ENCODE data around the gene TTC5.
A peak's percentile ranks its signal among the peaks of the same experiment; 100 is the strongest.
"Not testable (repeated sequence)": the region's sequence is repeated elsewhere in the genome, so short reads cannot be mapped to it uniquely, and the experiment has no call there.

TTC5 gene

DNA sequence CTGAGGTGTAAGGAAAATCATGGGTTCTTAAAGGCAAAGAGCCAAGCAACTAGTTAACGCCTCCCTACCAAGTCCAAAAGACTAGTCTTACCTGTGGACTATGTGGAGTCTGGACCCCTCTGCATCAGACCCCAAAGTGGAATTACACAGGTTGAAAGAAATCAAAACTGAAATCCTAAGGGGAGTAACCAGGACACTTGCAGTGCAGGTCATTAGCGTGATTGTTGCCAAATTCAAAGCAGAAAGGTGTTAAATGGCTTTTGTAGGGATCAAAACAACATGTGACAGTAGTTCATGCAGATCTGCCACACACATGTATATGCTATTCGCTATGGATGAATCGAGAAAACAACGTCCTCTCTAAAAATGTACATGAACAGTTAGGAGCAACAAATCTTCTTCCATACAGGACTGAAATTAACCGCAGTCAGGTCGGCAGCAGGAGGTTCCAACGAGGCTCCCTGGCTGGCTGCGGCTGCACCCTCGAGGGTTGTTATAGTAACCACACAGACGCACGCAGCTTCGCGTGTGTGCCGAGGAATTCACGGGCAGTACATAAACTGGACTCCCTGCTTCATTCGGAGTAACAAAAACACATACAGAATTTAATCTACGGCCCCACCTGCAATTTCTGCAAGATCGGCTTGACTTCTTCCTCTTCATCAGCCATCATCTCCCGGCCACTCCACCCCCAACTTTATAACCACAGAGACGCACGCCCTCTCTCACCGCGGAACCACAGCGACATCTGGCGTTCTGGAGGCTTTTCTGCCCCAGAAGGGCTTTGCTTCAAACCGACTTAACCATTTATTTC is at the start of gene TTC5:
TSS of gene TTC5 (minus strand) at position 687 of the 814 bp plus-strand sequence. CDS start at position 673, 14 bp downstream.
- DNase-seq (ENCODE audit: low spot score), result peak; percentile 82

- DNase-seq (ENCODE audit: low spot score), result no peak
These were observed 45.1 kb upstream of the TTC5 start for GRCh38 chr14:20350860-20351259.

DNA sequence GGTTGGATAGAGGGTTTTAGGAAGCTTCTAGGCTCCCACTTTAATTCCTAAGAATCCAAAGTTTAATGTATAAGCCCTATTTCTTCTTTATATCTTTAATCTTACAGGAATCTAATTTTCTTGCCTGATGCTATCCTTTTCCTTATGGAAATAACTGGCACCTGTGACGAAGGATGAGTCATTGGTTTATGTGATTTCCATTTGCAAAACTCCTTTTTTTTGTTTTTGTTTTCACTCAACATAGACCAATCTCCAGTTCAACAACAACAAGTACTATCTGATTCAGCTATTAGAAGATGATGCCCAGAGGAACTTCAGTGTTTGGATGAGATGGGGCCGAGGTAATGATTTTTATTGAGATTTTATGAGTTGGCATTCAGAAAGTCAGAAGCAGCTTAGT is 44.5 kb upstream of the TTC5 start:
- DNase-seq (ENCODE audit: low spot score), result no peak

DNA sequence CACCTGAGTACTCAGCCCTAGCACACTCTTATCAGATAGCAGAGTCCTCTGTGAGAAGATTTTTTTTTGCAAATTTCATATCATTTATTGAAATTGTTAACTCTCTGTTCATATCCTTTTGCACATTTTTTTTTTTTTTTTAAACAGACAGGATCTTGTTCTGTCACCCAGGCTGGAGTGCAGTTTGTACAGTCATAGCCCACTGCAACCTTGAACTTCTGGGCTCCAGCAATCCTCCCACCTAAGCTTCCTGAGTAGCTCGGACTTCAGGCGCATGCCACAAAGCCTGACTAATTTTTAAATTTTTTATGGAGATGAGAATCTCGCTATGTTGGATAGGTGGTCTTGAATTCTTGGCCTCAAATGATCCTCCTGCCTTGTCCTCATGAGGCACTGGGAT is 42.0 kb upstream of the TTC5 start:
- no peak for DNase-seq (ENCODE audit: low spot score)

- no peak for DNase-seq (ENCODE audit: low spot score)
These were observed 41.0 kb upstream of the TTC5 start for GRCh38 chr14:20346713-20347112.

DNA sequence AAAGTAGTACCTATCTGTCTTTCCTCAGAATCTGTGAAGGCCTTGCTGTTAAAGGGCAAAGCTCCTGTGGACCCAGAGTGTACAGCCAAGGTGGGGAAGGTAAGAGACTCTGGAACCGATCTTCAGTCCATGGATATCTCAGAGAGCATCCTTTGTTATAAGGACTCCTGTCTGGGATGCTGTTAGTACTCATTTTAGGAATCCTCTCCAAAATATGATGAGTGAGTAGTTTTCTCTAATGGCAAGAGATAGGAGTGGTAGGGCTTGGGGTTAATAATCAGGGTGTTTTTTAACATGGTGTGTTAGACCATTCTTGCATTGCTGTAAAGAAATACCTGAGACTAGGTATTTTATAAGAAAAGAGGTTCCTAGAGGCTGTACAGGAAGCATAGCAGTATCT is 39.6 kb upstream of the TTC5 start:
- no peak for DNase-seq (ENCODE audit: low spot score)

GRCh38 chr14:20343862-20344220 is 38.1 kb upstream of the TTC5 start:
- DNase-seq (ENCODE audit: low spot score), result no peak

DNA sequence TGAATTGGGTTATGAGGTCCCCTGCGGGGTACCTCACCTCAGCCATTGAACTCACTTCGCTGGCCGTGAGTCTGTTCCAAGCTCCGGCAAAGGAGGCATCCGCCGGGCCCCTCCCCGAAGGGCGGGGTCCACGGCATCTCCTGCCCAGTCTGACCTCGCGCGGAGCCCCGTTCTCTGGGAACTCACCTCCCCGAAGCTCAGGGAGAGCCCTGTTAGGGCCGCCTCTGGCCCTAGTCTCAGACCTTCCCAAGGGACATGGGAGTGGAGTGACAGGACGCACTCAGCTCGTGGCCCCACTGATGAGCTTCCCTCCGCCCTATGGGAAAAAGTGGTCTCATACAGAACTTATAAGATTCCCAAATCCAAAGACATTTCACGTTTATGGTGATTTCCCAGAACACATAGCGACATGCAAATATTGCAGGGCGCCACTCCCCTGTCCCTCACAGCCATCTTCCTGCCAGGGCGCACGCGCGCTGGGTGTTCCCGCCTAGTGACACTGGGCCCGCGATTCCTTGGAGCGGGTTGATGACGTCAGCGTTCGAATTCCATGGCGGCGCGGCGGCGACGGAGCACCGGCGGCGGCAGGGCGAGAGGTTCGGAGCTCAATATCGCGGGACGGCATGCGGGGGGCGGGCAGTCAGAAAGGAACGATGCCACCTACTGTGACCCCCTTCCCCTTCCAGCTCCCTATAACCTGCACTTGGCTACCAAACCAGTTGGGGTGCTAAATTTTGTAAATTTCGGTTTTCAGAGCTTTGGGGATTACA is 37.5 kb upstream of the TTC5 start, which contains the start of gene PARP2:
TSS of gene PARP2 (plus strand) at position 544 of the 770 bp plus-strand sequence. CDS start at position 551, 7 bp downstream.
- peak; percentile 99 for DNase-seq (ENCODE audit: low spot score)

- DNase-seq (ENCODE audit: low spot score), result no peak
These were observed 35.9 kb upstream of the TTC5 start for GRCh38 chr14:20341646-20342045.

DNA sequence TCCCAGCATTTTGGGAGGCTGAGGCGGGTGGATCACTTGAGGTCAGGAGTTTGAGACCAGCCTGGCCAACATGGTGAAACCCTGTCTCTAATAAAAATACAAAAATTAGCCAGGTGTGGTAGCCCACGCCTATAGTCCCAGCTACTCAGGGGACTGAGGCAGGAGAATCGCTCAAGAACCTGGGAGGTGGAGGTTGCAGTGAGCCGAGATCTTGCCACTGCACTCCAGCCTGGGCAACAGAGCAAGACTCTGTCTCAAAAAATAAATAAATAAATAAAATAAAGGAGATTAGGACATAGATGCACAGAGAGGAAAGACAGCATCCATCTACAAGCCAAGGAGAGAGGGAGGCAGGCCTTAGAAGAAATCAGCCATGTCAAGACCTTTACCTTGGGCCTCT is 35.3 kb upstream of the TTC5 start:
- not testable (repeated sequence) for DNase-seq (ENCODE audit: low spot score)

DNA sequence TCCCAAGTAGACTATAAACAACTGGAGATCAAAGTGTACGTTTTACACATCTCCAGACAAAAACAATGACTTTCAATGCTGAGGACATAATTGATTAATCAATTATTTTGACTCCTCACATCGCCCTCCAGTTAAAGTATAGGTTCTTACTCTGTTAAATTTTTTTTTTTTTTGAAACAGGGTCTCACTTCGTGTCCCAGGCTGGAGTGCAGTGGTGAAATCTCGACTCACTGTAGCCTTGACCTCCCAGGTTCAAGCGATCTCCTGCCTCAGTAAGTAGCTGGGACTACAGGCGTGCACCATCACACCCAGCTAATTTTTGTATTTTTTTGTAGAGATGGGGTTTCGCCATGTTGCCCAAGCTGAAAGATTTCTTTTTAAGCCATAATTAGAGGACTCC is 28.3 kb upstream of the TTC5 start:
- DNase-seq (ENCODE audit: low spot score), result no peak

DNA sequence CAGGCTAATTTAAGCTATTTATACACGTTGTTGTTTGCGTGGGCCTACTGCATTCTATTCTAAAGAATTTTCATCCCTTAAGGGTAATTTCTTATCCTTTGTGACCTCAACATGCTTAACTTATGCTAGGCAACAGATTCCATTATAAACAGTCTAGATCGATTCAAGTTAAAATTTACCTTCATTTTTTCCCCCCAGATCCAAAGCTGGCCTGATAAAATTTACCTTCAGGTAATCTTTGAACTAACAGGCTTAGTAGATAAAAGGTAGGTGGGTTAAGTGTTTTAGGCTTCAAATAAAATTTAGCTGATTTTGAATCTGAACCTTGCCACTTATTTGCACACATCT is 27.7 kb upstream of the TTC5 start:
- no peak for DNase-seq (ENCODE audit: low spot score)

- DNase-seq (ENCODE audit: low spot score), result peak; percentile 80
These were observed 27.2 kb upstream of the TTC5 start, which contains the start of gene CCNB1IP1 for GRCh38 chr14:20332788-20333493. Gene CCNB1IP1, minus strand, starts transcription at chr14:20333279. Its CDS starts 16,756 bp downstream, at chr14:20316523.

DNA sequence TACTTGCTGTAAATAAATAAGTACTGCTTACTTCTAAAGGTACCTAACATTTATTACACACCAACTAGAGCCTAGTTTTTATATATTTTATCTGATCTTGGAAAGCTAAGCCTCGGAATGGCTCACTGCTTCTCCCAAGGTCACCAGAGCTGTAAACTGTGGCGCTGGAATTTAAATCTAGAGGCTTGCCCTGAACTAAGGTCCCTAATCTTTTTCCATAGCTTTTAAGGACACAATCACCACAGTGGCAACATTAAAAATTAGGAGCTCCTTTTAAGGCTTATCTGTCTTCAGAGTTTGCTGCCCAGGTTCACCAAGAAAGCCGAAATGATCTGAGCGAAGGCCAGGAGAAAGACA is 26.7 kb upstream of the TTC5 start:
- DNase-seq (ENCODE audit: low spot score), result no peak

GRCh38 chr14:20331053-20331613 is 25.4 kb upstream of the TTC5 start:
- no peak for DNase-seq (ENCODE audit: low spot score)

DNA sequence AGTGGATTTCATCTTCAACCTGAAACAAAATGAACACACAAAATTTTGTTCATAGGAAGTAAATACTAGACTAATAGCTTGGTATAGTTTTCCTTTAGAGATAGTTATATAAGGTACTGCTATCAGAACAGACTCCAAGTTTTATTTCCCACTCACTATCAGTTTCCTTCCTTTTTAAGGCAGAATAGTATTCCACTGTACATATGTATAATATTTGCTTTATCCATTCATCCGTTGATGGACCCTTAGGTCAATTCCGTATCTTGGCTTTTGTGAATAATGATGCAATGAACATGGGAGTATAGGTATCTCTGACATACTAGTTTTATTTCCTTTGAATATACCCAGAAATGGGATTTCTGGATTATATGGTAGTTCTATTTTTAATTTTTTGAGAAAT is 23.6 kb upstream of the TTC5 start:
- DNase-seq (ENCODE audit: low spot score), result no peak

DNA sequence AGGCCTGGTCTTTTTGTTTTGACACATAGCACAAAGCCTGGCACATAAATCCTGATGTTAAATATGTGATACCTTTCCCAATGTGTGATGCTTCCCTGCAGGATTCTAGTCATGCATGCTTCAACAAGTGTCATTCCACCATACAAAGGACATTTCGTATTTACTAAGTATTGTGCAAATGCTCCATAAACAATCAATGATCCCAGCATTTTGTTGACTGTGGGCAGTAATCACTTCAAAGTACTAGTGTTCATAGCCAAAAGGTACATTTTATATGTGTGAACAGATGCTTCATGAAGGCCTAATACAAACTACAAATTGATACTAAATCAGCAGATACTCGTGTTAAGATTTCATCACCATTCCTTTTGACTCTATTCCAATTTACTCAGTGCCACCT is 23.0 kb upstream of the TTC5 start:
- no peak for DNase-seq (ENCODE audit: low spot score)

- DNase-seq (ENCODE audit: low spot score), result peak; percentile 68
These were observed 21.5 kb upstream of the TTC5 start for GRCh38 chr14:20327005-20327869.

DNA sequence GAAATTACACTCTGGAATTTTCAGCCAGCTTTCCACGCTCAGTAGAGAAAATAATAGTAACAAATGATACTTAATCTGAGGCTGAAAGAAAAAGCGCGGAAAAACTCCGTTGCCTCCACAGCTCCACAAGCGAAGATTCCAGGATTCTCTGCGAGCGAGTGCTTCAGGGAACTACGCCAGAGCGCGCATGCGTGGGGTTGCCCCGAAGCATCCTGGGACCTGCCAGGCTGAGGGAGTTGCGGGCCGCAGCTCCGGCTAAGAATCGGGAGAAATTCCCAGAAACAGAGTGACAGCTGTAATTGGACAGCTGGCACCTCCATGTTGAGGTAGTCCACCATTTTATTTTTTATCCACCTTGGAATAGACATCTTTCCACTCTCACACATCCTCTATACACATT is 12.0 kb upstream of the TTC5 start:
- DNase-seq (ENCODE audit: low spot score), result no peak

DNA sequence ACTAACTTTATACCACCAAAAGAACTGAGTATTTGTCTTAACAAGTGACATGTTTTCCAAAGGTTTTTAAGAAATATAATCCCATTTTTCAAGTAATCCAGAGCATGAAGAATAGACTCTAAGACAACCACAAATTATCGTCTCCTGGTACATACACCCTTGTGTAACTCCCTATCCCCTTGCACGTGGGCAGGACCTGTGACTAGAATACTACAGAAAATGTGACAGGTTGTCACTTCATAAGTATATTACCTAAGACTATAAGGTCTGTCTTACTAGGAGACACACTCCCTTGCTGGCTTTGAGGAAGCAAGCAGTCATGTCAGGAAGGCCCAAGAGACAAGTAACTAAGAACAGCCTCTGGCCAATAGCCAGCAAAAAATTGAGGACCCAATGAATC is 8.3 kb upstream of the TTC5 start:
- DNase-seq (ENCODE audit: low spot score), result no peak

DNA sequence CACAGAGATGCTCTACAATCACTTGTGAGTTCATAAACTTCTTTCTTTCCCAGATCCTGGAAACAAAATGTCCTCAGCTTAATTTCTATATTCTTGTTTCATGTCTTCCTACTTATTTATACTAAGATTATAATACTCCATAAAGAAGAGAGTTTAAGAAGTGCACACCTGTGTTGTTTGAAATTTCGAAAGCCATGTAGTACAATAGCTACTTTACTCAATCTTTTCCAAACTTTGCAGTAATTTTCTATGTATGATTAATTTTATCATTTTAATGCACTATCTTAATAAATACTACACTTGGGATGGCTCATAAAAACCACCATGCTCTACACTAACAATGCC is 300 bp upstream of the TTC5 start:
- DNase-seq (ENCODE audit: low spot score), result no peak
